ENCODE measurements around the gene CCDC148.

The CCDC148 gene

GRCh38 chr2:158495175-158495574 lies 38.6 kb upstream of the CCDC148 start:
- Histone ChIP-seq H3K36me3 (ENCODE audit: control insufficient read depth, insufficient read depth, low read length, severe bottlenecking) (no peaks in the 10 kb centered on the region), H3K4me3 (ENCODE audit: low read length) (no peak overlapping the region), H3K4me1 (ENCODE audit: control insufficient read depth, insufficient read depth, low read length) (peaks cover 8% of the 10 kb centered on the region), H3K27me3 (replicated peaks; ENCODE audit: control insufficient read depth, insufficient read depth, low read length) (no peaks in the 10 kb centered on the region), H3K9me3 (ENCODE audit: control insufficient read depth, low read length) (no peaks in the 10 kb centered on the region), H3K9ac (ENCODE audit: low read length) (no peak overlapping the region)
- peak; percentile 64 for DNase-seq (ENCODE audit: low read depth)

GRCh38 chr2:158493458-158493857 lies 36.9 kb upstream of the CCDC148 start:
- Histone ChIP-seq H3K9ac (ENCODE audit: low read length) (no peak overlapping the region), H3K4me1 (ENCODE audit: control insufficient read depth, insufficient read depth, low read length) (peaks cover 4% of the 10 kb centered on the region), H3K4me3 (ENCODE audit: low read length) (no peak overlapping the region), H3K36me3 (ENCODE audit: control insufficient read depth, insufficient read depth, low read length, severe bottlenecking) (no peaks in the 10 kb centered on the region), H3K9me3 (ENCODE audit: control insufficient read depth, low read length) (no peaks in the 10 kb centered on the region), H3K27me3 (replicated peaks; ENCODE audit: control insufficient read depth, insufficient read depth, low read length) (no peaks in the 10 kb centered on the region)
- no peak for DNase-seq (ENCODE audit: low read depth)

GRCh38 chr2:158491072-158491471 lies 34.5 kb upstream of the CCDC148 start:
- no peak for DNase-seq (ENCODE audit: low read depth)
- no peaks in the 10 kb centered on the region for H3K9me3 ChIP-seq (ENCODE audit: control insufficient read depth, low read length)
- no peak overlapping the region for H3K4me3 ChIP-seq (ENCODE audit: low read length)
- H3K4me1 ChIP-seq (ENCODE audit: control insufficient read depth, insufficient read depth, low read length) = peaks cover 20% of the 10 kb centered on the region
- no peaks in the 10 kb centered on the region for H3K27me3 ChIP-seq (replicated peaks; ENCODE audit: control insufficient read depth, insufficient read depth, low read length)
- H3K36me3 ChIP-seq (ENCODE audit: control insufficient read depth, insufficient read depth, low read length, severe bottlenecking) = no peaks in the 10 kb centered on the region
- H3K9ac ChIP-seq (ENCODE audit: low read length) = no peak overlapping the region

- no peaks in the 10 kb centered on the region for H3K27me3 ChIP-seq (replicated peaks; ENCODE audit: control insufficient read depth, insufficient read depth, low read length)
- H3K4me3 ChIP-seq (ENCODE audit: low read length) = no peak overlapping the region
- peaks cover 20% of the 10 kb centered on the region for H3K4me1 ChIP-seq (ENCODE audit: control insufficient read depth, insufficient read depth, low read length)
- H3K9me3 ChIP-seq (ENCODE audit: control insufficient read depth, low read length) = no peaks in the 10 kb centered on the region
- DNase-seq (ENCODE audit: low read depth) = no peak
- H3K9ac ChIP-seq (ENCODE audit: low read length) = no peak overlapping the region
- H3K36me3 ChIP-seq (ENCODE audit: control insufficient read depth, insufficient read depth, low read length, severe bottlenecking) = no peaks in the 10 kb centered on the region
Observed at GRCh38 chr2:158489366-158490112, 33.0 kb upstream of the CCDC148 start.

- H3K4me1 ChIP-seq (ENCODE audit: control insufficient read depth, insufficient read depth, low read length) = peaks cover 20% of the 10 kb centered on the region
- H3K27me3 ChIP-seq (replicated peaks; ENCODE audit: control insufficient read depth, insufficient read depth, low read length) = no peaks in the 10 kb centered on the region
Observed at GRCh38 chr2:158488442-158489216, 32.1 kb upstream of the CCDC148 start.

GRCh38 chr2:158487419-158487818 lies 30.9 kb upstream of the CCDC148 start:
- no peaks in the 10 kb centered on the region for H3K36me3 ChIP-seq (ENCODE audit: control insufficient read depth, insufficient read depth, low read length, severe bottlenecking)
- peak; percentile 75 for DNase-seq (ENCODE audit: low read depth)
- H3K4me1 ChIP-seq (ENCODE audit: control insufficient read depth, insufficient read depth, low read length) = peaks cover 20% of the 10 kb centered on the region
- H3K9me3 ChIP-seq (ENCODE audit: control insufficient read depth, low read length) = no peaks in the 10 kb centered on the region
- no peak overlapping the region for H3K9ac ChIP-seq (ENCODE audit: low read length)
- no peaks in the 10 kb centered on the region for H3K27me3 ChIP-seq (replicated peaks; ENCODE audit: control insufficient read depth, insufficient read depth, low read length)
- peak overlapping the region; percentile 43 for H3K4me3 ChIP-seq (ENCODE audit: low read length)

More at GRCh38 chr2:158488442-158489216, 32.1 kb upstream of the CCDC148 start:
- Histone ChIP-seq H3K4me3 (ENCODE audit: low read length) (no peak overlapping the region), H3K9me3 (ENCODE audit: control insufficient read depth, low read length) (no peaks in the 10 kb centered on the region), H3K9ac (ENCODE audit: low read length) (no peak overlapping the region), H3K36me3 (ENCODE audit: control insufficient read depth, insufficient read depth, low read length, severe bottlenecking) (no peaks in the 10 kb centered on the region)
- DNase-seq (ENCODE audit: low read depth) = no peak

GRCh38 chr2:158486970-158487325 lies 30.4 kb upstream of the CCDC148 start:
- no peak overlapping the region for H3K9ac ChIP-seq (ENCODE audit: low read length)
- peak overlapping the region; percentile 43 for H3K4me3 ChIP-seq (ENCODE audit: low read length)
- no peaks in the 10 kb centered on the region for H3K9me3 ChIP-seq (ENCODE audit: control insufficient read depth, low read length)
- no peaks in the 10 kb centered on the region for H3K36me3 ChIP-seq (ENCODE audit: control insufficient read depth, insufficient read depth, low read length, severe bottlenecking)
- peak; percentile 38 for DNase-seq (ENCODE audit: low read depth)
- peaks cover 20% of the 10 kb centered on the region for H3K4me1 ChIP-seq (ENCODE audit: control insufficient read depth, insufficient read depth, low read length)
- no peaks in the 10 kb centered on the region for H3K27me3 ChIP-seq (replicated peaks; ENCODE audit: control insufficient read depth, insufficient read depth, low read length)

- Histone ChIP-seq H3K27me3 (replicated peaks; ENCODE audit: control insufficient read depth, insufficient read depth, low read length) (no peaks in the 10 kb centered on the region), H3K36me3 (ENCODE audit: control insufficient read depth, insufficient read depth, low read length, severe bottlenecking) (no peaks in the 10 kb centered on the region), H3K4me1 (ENCODE audit: control insufficient read depth, insufficient read depth, low read length) (peaks cover 20% of the 10 kb centered on the region), H3K9ac (ENCODE audit: low read length) (no peak overlapping the region), H3K4me3 (ENCODE audit: low read length) (no peak overlapping the region), H3K9me3 (ENCODE audit: control insufficient read depth, low read length) (no peaks in the 10 kb centered on the region)
- no peak for DNase-seq (ENCODE audit: low read depth)
Observed at GRCh38 chr2:158486150-158486969, 29.8 kb upstream of the CCDC148 start.

GRCh38 chr2:158484892-158485556 lies 28.5 kb upstream of the CCDC148 start:
- no peaks in the 10 kb centered on the region for H3K27me3 ChIP-seq (replicated peaks; ENCODE audit: control insufficient read depth, insufficient read depth, low read length)
- peaks cover 20% of the 10 kb centered on the region for H3K4me1 ChIP-seq (ENCODE audit: control insufficient read depth, insufficient read depth, low read length)
- no peaks in the 10 kb centered on the region for H3K9me3 ChIP-seq (ENCODE audit: control insufficient read depth, low read length)
- H3K4me3 ChIP-seq (ENCODE audit: low read length) = no peak overlapping the region
- H3K9ac ChIP-seq (ENCODE audit: low read length) = no peak overlapping the region
- H3K36me3 ChIP-seq (ENCODE audit: control insufficient read depth, insufficient read depth, low read length, severe bottlenecking) = no peaks in the 10 kb centered on the region
- no peak for DNase-seq (ENCODE audit: low read depth)

- Histone ChIP-seq H3K4me3 (ENCODE audit: low read length) (no peak overlapping the region), H3K9ac (ENCODE audit: low read length) (no peak overlapping the region), H3K9me3 (ENCODE audit: control insufficient read depth, low read length) (no peaks in the 10 kb centered on the region), H3K4me1 (ENCODE audit: control insufficient read depth, insufficient read depth, low read length) (peaks cover 28% of the 10 kb centered on the region), H3K27me3 (replicated peaks; ENCODE audit: control insufficient read depth, insufficient read depth, low read length) (no peaks in the 10 kb centered on the region), H3K36me3 (ENCODE audit: control insufficient read depth, insufficient read depth, low read length, severe bottlenecking) (no peaks in the 10 kb centered on the region)
- DNase-seq (ENCODE audit: low read depth) = no peak
Observed at GRCh38 chr2:158482594-158482993, 26.0 kb upstream of the CCDC148 start.

All from adipocyte (in vitro differentiated cells).